ENCODE measurements around the gene HDGFL2.

The HDGFL2 gene

GRCh38 chr19:4444765-4445741 is 27.0 kb upstream of the HDGFL2 start:
- DNase-seq: no peak
- intact Hi-C loops (cut with DNase I): no loop called here

GRCh38 chr19:4445963-4446703 is 26.0 kb upstream of the HDGFL2 start:
- DNase-seq: no peak
- intact Hi-C loops (cut with DNase I): no loop called here

GRCh38 chr19:4446704-4447200 is 25.3 kb upstream of the HDGFL2 start:
- no peak for DNase-seq
- intact Hi-C loops (cut with DNase I): no loop called here

- intact Hi-C loops (cut with DNase I): no loop called here
- DNase-seq: no peak
These were observed 24.6 kb upstream of the HDGFL2 start for GRCh38 chr19:4447327-4448146.

GRCh38 chr19:4448147-4448985 is 23.7 kb upstream of the HDGFL2 start:
- DNase-seq: no peak
- intact Hi-C loops (cut with DNase I): no loop called here

- DNase-seq: peak; percentile 50 to 96 (median 77)
- intact Hi-C loops (cut with DNase I): no loop called here
These were observed 23.0 kb upstream of the HDGFL2 start for GRCh38 chr19:4449022-4449638.

- intact Hi-C loops (cut with DNase I): no loop called here
- no peak for DNase-seq
These were observed 22.5 kb upstream of the HDGFL2 start for GRCh38 chr19:4449639-4450028.

- DNase-seq: no peak
- intact Hi-C loops (cut with DNase I): no loop called here
These were observed 19.7 kb upstream of the HDGFL2 start for GRCh38 chr19:4452230-4452990.

GRCh38 chr19:4453232-4454179 is 18.6 kb upstream of the HDGFL2 start:
- peak in 1 of 10 donors; percentile 81 for DNase-seq
- intact Hi-C loops (cut with DNase I): no loop called here

GRCh38 chr19:4454747-4455718 is 17.1 kb upstream of the HDGFL2 start:
- no peak for DNase-seq
- intact Hi-C loops (cut with DNase I): no loop called here

- intact Hi-C loops (cut with DNase I): loop anchor here (2.0 kb wide), 1 partner anchor 15 kb away; no protein-coding TSS in a partner anchor
- DNase-seq: peak in 1 of 10 donors; percentile 43
These were observed 16.2 kb upstream of the HDGFL2 start for GRCh38 chr19:4455719-4456475.

GRCh38 chr19:4456476-4456842 is 15.6 kb upstream of the HDGFL2 start:
- intact Hi-C loops (cut with DNase I): loop anchor here (2.0 kb wide), 1 partner anchor 14 kb away; no protein-coding TSS in a partner anchor
- DNase-seq: peak in 2 of 10 donors; percentile 57 to 88

- DNase-seq: no peak
- intact Hi-C loops (cut with DNase I): loop anchor here (1.0 to 2.0 kb wide), 2 partner anchors 14 to 55 kb away; partner anchors contain the start of gene CHAF1A
These were observed 15.0 kb upstream of the HDGFL2 start for GRCh38 chr19:4456843-4457653.
